GM19455 (cell line): ENCODE measurements around the gene NPPA.

Experiments used
- ATAC-seq: cut with Tn5 transposase; IDR thresholded peaks from one replicate; pipeline ENCODE4 v1.9.1; 2021; ENCODE audit not compliant: unreplicated experiment

Gene NPPA

DNA sequence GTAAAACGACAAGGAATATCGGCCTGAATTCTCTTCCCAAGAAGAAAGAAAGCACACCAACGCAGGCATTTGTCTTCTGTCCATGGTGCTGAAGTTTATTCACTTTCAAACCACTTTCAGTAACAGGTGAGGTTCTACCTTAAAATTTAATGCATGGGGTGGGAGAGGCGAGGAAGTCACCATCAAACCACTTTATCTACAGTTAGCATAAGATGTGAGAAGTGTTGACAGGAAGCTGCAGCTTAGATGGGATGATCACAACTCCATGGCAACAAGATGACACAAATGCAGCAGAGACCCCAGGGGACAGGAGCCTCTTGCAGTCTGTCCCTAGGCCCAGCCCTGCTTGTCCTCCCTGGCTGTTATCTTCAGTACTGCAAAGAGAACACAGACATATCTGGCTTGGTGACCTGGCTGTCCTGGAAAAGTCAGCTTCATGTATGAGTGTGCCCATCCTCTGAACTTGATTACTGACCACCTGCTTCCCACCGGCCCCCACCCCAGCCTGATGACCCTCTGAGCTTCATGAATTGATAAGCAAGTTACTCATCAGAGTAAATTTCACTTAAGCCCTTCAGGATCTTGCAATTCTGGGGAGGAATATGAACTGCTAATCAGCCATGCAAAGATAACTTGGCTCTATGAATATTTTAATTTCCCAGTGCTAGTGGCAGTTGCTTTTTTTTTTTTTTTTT, 1.8 kb downstream of the NPPA start:
- no peak for ATAC-seq

DNA sequence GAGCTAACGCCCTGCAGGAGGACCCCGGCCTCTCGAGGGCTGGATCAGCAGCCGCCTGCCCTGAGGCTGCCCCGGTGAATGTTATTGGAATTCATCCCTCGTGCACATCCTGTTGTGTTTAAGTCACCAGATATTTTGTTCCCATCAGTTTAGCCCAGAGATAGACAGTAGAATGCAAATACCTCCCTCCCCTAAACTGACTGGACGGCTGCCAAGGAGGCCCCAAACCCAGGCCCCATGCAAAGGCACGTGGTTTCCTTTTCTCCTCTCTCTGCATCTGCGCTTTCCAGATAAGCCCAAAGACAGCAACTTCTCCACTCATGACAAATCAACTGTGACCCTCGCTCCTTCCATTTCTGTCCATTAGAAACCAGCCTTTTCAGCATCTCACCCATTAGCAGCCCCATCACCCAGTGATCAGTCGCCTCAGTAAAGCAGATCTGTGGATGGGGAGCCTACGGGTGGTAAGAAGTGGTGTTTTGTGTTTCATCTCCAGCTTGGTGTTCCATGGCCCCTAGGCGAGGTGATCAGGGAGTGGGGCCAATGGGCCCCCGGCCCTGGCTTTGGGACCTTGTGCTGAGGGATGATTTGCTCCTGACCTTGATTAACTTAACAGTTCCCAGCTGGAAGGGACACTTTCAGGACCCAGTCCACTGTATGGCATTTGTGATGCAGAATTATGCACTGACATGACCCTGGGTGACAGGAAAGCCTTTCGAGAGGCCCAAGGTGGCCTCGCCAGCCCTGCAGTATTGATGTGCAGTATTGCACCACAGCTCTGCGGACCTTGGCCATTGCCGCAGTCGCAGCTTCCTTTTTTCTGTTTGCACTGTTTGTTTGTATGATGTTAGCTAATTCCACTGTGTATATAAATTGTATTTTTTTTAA, 5.2 kb downstream of the NPPA start:
- ATAC-seq = no peak

DNA sequence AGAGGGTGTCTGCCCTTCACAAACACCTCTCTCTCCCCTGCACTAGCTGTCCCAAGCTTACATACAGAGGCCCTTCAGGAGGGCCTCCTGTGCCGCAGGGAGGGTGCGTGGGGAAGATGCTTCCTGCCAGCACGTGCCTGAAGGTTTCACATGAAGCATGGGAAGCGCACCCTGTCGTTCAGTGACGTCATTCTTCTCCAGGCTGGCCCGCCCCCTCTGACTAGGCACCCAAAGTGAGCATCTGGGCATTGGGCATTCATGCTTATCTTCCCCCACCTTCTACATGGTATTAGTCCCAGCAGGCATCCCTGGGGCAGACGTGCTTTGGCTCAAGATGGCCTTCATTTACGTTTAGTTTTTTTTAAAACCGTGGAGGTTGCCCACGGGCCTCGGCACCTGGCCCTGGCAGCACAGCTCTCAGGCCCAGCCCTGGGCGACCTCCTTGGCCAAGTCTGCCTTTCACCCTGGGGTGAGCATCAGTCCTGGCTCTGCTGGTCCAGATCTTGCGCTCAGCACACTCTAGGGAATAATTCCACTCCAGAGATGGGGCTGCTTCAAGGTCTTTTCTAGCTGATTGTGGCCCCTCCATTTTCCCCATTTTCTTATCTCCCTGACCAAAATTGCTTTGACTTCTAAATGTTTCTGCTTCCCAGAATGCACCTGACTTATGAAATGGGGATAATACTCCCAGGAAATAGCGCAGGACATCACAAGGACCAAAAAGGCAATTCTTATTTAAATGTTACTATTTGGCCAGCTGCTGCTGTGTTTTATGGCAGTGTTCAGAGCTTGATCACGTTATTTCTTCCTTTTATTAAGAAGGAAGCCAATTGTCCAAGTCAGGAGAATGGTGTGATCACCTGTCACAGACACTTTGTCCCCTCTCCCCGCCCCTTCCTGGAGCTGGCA, 6.1 kb downstream of the NPPA start:
- no peak for ATAC-seq

DNA sequence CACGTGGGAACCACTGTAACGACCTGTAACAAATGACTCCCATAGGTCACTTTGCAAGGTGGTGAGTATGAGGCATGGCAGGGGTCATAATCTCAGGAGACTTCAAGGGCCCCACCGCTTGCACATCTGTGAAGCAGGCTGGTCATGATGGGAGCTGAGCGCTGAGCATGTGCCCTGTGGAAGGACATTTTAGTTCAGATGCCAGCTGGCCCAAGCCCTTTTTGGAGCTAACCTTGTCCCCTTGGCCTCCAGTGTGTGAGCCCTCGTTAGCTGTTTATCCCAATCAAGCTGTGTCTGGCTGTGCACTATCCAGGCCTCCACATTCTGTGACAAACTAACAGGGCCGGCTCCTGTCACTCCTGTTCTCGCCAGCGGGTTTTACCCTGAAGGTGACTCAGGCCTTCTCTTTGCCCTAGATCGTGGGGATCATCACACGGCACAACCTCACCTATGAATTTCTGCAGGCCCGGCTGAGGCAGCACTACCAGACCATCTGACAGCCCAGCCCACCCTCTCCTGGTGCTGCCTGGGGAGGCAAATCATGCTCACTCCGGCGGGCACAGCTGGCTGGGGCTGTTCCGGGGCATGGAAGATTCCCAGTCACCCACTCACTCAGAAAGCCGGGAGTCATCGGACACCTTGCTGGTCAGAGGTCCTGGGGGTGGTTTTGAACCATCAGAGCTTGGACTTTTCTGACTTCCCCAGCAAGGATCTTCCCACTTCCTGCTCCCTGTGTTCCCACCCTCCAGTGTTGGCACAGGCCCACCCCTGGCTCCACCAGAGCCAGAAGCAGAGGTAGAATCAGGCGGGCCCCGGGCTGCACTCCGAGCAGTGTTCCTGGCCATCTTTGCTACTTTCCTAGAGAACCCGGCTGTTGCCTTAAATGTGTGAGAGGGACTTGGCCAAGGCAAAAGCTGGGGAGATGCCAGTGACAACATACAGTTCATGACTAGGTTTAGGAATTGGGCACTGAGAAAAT, 7.6 kb downstream of the NPPA start:
- no peak for ATAC-seq

DNA sequence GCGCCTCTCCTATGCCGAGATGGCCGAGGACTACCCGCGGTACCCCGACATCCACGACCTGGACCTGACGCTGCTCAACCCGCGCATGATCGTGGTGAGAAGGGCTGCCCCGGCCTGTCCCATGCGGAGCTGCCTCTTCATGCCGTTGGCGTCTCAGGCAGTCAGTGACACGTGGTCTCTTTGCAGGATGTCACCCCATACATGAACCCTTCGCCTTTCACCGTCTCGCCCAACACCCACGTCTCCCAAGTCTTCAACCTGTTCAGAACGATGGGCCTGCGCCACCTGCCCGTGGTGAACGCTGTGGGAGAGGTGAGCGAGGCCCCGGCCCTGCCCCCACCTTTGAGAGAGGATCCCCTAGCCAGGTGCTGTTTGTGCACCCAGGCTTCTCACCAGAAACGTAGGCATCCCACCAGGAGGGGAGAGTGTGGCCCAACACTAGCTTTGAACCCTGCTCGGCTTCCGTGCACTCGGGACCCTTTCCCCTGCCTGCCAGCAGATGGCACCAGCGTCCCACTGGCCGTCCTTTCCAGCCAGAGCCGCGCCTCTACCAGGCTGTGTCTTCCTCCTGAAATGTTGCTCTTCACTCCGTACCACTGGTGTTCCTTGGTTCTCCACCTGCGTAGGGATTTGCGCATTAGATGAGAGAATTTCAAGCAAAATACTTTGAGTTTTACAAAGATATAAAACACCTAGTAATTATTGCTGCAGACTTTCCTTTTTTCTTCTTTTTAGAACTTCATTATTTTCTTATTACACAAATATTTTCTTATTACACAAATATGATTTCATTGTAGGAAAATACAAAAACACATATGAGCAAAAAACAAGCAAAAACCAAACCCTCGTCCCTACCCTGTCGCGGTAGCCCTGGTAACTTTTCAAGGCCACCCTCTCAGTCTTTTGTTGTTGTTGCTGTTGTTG, 9.0 kb downstream of the NPPA start:
- no peak for ATAC-seq

DNA sequence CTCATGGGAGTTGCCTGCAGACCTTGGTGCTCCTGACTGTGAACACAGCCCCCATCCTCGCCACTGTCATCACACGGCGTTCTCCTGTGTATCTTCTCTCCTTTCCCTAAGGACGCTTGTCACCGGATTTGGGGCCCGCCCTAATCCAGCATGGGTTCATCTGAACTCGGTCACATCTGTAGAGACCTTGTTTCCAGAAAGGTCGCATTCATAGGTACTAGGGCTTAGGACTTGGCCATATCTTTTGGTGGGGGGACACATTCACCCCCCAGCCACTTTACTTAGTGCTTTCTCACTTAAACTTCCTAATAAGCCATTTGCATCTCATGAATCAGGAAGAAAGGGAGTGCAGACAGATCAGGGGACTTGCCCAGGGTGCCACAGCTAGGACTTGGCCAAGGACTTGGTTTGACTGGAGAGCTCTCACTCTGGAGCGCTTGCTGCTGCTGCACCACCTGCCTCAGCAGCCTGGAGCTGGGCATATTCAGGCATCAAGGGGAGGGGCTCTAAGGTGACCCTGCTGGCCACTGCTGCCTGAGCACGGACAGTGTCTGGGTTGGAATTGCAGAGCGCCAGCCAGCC, 9.7 kb downstream of the NPPA start:
- no peak for ATAC-seq

DNA sequence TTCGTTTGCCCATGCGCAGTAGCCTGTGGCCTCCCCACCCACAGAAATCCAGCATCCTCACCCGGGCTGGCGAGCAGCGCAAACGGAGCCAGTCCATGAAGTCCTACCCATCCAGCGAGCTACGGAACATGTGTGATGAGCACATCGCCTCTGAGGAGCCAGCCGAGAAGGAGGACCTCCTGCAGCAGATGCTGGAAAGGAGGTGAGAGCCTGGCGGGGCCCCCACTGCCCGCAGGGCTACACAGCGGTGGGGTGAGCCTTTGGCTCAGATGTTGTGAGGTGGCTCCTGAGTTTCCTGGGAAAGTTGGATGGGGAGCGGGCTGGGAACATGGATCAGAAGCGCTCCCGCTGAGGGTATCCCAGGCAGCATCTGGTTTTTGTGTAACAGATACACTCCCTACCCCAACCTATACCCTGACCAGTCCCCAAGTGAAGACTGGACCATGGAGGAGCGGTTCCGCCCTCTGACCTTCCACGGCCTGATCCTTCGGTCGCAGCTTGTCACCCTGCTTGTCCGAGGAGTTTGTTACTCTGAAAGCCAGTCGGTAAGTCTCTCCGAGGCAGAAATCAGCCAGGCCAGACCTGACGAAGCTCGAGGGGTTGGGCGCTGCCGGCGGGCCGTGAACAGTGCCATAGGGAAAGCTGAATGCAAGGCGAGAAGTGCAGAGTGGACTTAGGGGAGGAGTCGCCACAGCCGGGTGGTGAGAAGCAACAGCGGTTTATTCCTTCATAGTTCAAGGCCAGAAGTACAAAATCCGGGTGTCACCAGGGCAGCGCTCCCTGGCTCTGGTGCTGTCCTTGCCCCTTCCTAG, 10.4 kb downstream of the NPPA start:
- no peak for ATAC-seq

DNA sequence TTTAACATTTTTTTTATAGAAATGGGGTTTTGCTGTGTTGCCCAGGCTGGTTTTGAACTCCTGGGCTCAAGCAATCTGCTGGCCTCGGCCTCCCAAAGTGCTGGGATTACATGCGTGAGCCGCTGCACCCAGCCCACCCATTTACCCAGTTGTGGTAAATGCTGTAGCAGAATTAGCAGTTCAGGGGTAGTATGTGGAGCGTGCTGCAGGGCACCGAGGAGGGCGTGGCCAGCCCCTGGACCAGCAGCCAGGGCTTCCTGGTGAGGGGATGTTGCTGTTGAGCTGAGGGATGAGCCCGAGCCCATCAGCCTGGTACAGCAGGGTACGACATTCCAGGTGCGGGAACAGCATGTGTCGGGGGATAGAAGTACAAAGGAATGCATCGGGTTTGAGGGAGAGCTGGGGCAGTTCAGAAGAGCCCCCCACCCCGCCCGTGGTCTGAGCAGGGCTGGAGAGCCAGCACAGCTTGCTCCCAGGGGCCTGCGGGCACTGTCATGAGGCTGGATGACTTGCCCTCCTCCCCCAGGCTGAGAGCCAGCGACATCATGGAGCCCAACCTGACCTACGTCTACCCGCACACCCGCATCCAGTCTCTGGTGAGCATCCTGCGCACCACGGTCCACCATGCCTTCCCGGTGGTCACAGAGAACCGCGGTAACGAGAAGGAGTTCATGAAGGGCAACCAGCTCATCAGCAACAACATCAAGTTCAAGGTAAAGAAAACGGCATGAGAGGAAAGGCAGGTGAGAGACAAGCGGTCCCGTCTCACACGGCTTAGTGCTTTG, 11.9 kb downstream of the NPPA start:
- ATAC-seq = no peak

DNA sequence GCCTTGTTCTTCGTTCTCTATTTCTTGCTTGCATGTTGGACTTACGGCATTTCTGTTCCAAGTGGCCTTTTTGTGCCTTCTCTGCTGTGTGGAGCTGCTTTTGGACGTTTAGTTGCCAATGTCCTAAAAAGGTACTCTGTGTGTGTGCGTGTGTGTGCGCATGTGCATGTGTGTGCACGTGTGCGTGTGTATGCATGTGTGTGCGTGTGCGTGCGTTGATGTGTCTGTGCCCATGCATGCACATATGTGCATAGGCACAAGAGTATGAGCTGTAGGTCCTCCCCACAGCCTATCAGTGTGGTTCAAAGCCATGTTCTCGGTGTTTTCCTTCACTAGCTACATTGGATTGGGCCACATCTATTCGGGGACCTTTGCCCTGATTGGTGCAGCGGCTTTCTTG, 13.7 kb downstream of the NPPA start:
- ATAC-seq = no peak

DNA sequence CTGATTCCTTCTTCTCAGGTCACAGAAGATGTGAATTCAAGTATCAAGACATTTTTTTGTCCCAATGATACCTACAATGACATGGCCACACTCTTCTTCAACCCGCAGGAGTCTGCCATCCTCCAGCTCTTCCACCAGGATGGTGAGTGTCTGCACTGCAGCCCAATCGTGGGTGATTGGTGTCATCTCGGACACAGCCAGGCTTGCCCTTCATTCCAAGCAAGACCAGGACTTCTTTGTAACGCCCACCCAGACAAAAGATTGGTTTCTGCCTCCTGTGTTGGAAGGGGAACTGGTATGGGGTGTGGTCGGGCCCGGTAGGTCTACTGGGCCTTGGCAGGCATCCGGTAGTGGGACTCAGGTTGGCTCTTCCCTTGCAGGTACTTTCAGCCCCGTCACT, 14.1 kb downstream of the NPPA start:
- no peak for ATAC-seq

DNA sequence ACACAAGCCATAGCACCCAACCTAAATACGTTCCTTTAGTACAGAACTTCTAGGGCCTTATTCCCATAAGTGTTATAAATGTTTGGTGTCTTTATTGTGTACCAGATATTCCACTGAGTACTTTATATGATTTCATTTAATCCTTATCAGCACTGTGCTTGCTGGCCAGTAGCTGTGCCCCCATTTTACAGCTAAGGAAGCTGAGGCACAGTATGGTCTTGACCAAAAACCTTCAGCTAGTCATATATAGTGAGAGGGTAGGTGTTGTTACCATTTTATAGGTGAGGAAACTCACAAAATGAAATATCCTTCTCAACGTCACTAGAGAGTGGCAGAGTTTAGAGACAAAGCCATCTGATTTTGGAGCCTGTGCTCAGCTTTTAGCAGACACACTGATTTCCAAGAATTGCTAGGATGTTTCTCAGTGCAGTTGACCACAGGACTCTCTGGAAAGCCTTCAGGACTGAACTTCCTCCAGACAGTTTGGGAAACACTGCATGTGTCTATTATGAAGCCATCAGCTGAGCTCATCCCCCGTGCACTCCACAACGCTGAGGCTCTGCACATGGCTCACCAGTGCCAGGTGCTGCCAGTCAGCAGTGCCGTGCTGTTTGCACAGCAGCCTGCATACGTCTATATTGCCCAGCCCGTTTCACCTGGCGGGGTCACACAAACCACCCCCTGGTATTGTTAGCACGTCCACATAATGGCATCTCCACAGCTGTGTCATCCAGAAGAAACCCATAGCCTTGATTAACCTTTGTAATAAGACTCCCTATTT, 15.4 kb downstream of the NPPA start:
- ATAC-seq = no peak

DNA sequence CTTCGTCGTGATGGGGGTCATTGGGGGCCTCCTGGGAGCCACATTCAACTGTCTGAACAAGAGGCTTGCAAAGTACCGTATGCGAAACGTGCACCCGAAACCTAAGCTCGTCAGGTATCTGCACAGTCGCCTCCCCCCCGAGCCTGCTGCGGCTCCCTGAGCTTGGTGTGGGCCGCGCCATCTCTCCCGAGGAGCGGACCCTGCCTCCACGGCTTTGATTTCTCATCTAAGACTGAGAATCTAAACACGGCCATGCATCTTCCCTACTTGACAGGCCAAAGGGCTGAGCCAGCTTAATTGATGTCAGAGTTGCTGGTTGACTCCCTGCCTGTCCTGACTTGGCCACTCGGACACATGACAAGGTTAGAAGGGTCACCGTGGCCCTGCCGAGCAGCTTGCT, 19.1 kb downstream of the NPPA start:
- no peak for ATAC-seq

DNA sequence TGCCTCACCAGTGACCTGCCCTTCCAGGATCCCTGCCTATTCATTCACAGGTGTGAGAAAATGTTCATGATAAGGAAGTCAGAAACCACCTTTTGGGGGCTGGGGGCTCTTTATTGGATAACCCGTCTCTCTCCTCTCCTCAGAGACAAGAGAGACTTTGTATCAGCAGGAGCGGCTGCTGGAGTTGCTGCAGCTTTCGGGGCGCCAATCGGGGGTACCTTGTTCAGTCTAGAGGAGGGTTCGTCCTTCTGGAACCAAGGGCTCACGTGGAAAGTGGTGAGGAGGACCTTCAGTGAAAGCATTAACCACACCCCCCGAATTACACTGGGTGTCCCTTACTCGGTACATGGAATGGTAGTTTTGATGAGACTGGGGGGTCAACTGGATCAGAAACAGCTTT, 20.6 kb downstream of the NPPA start:
- no peak for ATAC-seq

DNA sequence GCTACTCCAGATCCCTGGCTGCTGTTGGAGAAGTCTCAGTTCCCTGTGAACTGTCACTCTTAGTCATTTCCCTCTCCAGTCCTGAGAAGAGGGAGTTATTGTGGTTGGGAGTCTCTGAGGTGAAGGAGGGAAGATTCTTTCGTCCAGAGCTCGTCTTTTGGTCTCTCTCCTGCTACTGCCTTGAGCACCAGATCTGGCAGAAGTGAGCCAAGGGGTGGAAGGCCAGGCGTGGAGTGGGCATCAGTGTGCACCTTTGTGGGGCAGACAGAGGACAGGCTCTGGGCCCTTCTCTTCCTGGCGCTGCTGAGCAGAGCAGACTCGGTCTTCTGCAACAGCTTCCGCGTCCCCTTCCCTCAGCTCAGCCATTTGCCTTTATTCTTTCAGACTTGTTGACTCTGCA, 22.5 kb downstream of the NPPA start:
- no peak for ATAC-seq

DNA sequence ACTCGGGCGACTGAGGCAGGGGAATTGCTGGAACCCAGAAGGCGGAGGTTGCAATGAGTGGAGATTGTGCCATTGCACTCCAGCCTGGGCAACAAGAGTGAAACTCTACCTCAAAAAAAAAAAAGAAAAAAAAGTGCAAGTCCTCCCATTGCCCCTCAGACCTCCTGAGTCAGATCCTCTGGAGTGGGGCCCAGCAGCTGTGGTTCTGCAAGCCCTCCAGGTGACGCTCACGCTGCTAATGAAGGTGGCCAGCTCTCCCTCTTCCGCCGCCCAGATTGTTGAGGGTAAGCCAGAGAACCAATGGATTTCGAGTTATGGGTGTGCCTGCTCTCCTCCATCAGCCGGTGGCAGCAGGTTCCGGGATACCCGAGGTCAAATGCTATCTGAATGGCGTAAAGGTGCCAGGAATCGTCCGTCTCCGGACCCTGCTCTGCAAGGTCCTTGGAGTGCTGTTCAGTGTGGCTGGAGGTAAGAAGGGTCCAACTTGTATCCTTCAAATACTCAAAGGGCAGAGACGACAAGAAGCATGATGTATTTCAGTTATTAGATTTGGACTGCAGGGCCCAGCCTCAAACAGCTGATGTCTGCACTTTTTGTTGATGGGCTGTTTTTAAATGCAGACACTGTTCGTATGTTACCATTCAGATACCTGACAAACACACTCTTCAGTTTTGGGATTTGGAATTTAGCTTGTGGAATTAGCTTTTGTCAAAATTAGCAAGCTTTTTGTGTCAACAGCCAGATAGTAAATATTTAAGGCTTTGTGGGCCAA, 24.0 kb downstream of the NPPA start:
- no peak for ATAC-seq

DNA sequence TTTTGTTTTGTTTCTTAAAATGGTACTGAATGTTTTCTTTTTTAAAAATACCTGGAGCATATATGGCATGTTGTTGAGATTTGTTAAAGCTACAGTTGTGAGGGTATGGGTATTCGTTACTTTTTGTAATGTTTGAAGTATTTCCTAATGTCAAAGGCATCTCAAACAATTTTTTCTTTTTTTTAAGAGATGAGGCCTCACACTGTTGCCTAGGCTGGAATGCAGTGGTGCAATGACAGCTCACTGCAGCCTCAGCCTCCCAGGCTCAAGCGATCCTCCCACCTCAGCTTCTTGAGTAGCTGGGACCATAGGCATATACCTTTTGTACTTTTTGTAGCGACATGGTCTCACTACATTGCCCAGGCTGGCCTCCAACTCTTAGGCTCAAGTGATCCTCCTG, 25.5 kb downstream of the NPPA start:
- ATAC-seq = no peak
